ENCODE results near the gene RPH3AL. TPM values are rescaled to one million over a fixed set of nuclear protein-coding genes. Genes with fewer than 3 reads are reported as not detected.

Gene RPH3AL
- total RNA-seq, 3 donors from 2014 or later (not counting 1 experiment from before 2014, with no cell fraction given) = 7.2 to 9.9 (median 7.9) TPM

GRCh38 chr17:173166-173911, 179.3 kb downstream of the RPH3AL start:
- no peak for DNase-seq
- no peak for TF ChIP-seq CTCF (IDR thresholded peaks at IDR 0.05)
- WGBS (ENCODE audit: insufficient coverage) = 80% methylated on average over 10 of the region's 10 CpGs
- Mint-ChIP-seq H3K9me3 (no peaks in the 10 kb centered on the region), H3K27ac (no peak overlapping the region), H3K36me3 (no peaks in the 10 kb centered on the region), H3K4me3 (no peak overlapping the region), H3K27me3 (ENCODE audit: low read depth in 2 of 2) (peaks cover 3 to 12% of the 10 kb centered on the region in 2 donors), H3K4me1 (peaks cover 0 to 7% of the 10 kb centered on the region in 2 donors)
- intact Hi-C loops (cut with micrococcal nuclease) = no loop called here
- H3K36me3 ChIP-seq (ENCODE audit: control insufficient read depth, insufficient read depth, low read length) = no peaks in the 10 kb centered on the region
- no peak overlapping the region for H3K4me3 ChIP-seq (ENCODE audit: low read length)
- no peaks in the 10 kb centered on the region for H3K9me3 ChIP-seq (ENCODE audit: control insufficient read depth, insufficient read depth, low read length)
- H3K27me3 ChIP-seq (ENCODE audit: control insufficient read depth, insufficient read depth, low read length) = no peaks in the 10 kb centered on the region
- H3K27ac ChIP-seq (ENCODE audit: low read length) = no peak overlapping the region
- no peak for ATAC-seq
- no peaks in the 10 kb centered on the region for H3K4me1 ChIP-seq (ENCODE audit: control insufficient read depth, insufficient read depth, low read length)

- Mint-ChIP-seq H3K4me3 (no peak overlapping the region), H3K36me3 (no peaks in the 10 kb centered on the region), H3K27ac (no peak overlapping the region), H3K27me3 (ENCODE audit: low read depth in 2 of 2) (peaks cover 0 to 3% of the 10 kb centered on the region in 2 donors), H3K4me1 (peaks cover 0 to 7% of the 10 kb centered on the region in 2 donors), H3K9me3 (no peaks in the 10 kb centered on the region)
- no peak for TF ChIP-seq CTCF (IDR thresholded peaks at IDR 0.05)
- ATAC-seq (no peak), DNase-seq (no peak)
- Histone ChIP-seq H3K4me1 (ENCODE audit: control insufficient read depth, insufficient read depth, low read length) (no peaks in the 10 kb centered on the region), H3K9me3 (ENCODE audit: control insufficient read depth, insufficient read depth, low read length) (no peaks in the 10 kb centered on the region), H3K4me3 (ENCODE audit: low read length) (no peak overlapping the region), H3K27ac (ENCODE audit: low read length) (no peak overlapping the region), H3K36me3 (ENCODE audit: control insufficient read depth, insufficient read depth, low read length) (no peaks in the 10 kb centered on the region), H3K27me3 (ENCODE audit: control insufficient read depth, insufficient read depth, low read length) (no peaks in the 10 kb centered on the region)
- intact Hi-C loops (cut with micrococcal nuclease) = no loop called here
- whole genome bisulfite sequencing (ENCODE audit: insufficient coverage) = 84% methylated on average over 11 of the region's 11 CpGs
Measured at GRCh38 chr17:172401-172800, 180.2 kb downstream of the RPH3AL start.

GRCh38 chr17:171871-172270, 180.7 kb downstream of the RPH3AL start:
- H3K36me3 ChIP-seq (ENCODE audit: control insufficient read depth, insufficient read depth, low read length) = no peaks in the 10 kb centered on the region
- no peak overlapping the region for H3K27ac ChIP-seq (ENCODE audit: low read length)
- DNase-seq = no peak
- Mint-ChIP-seq H3K36me3 (no peaks in the 10 kb centered on the region), H3K27me3 (ENCODE audit: low read depth in 2 of 2) (no peaks in the 10 kb centered on the region), H3K9me3 (no peaks in the 10 kb centered on the region), H3K4me3 (no peak overlapping the region), H3K4me1 (peaks cover 0 to 7% of the 10 kb centered on the region in 2 donors), H3K27ac (no peak overlapping the region)
- ATAC-seq = no peak
- no peaks in the 10 kb centered on the region for H3K27me3 ChIP-seq (ENCODE audit: control insufficient read depth, insufficient read depth, low read length)
- intact Hi-C loops (cut with micrococcal nuclease) = no loop called here
- TF ChIP-seq CTCF (IDR thresholded peaks at IDR 0.05) = no peak
- no peaks in the 10 kb centered on the region for H3K4me1 ChIP-seq (ENCODE audit: control insufficient read depth, insufficient read depth, low read length)
- H3K9me3 ChIP-seq (ENCODE audit: control insufficient read depth, insufficient read depth, low read length) = no peaks in the 10 kb centered on the region
- WGBS (ENCODE audit: insufficient coverage) = 86% methylated on average over 12 of the region's 13 CpGs
- H3K4me3 ChIP-seq (ENCODE audit: low read length) = no peak overlapping the region

Measured in natural killer cell (primary cell).